Aorta (tissue), 4 donors: ENCODE results near the gene APH1A. TPM values are rescaled to one million over a fixed set of nuclear protein-coding genes. Genes with fewer than 3 reads are reported as not detected.

ENCODE experiments used
- polyA plus RNA-seq, 2 donors: library from polyadenylated mRNA; stranded (reverse); fragments of 200-250 nt; gene quantifications; one replicate each; pipeline ENCODE4 v1.2.3, GENCODE V29; 2013
- total RNA-seq, 2 donors: library from RNA; stranded (reverse); fragmentation: NEBNext Ultra II Directional; extraction: Animal tissue kit (Norgen Biotek cat#: 25700); gene quantifications; one replicate each; pipeline ENCODE4 v1.2.1, GENCODE V29; 2021
- donor health status: healthy with polysubstance abuse.
- donor health status: Bipolar disorder and iron deficiency.
- donor health status: DM: no; HTN: no; CAD: no.
- donor health status: DM: yes; HTN: yes; CAD: no.

APH1A gene
- total and polyA plus RNA-seq, 4 donors = 67.8 to 82.9 (median 72.8) TPM

Other genes starting within 250 kb of the APH1A start
- gene VPS45, start 201.2 kb downstream of the APH1A start, total RNA-seq = 10 to 100 TPM; 52.6 to 58.2 TPM
- gene VPS45, start 201.2 kb downstream of the APH1A start, polyA plus RNA-seq = 10 to 100 TPM; 19.7 to 39.7 TPM
- 100 to 1,000 TPM in 1 of 2 donors, 10 to 100 TPM in 1; 90.6 to 146 TPM for gene PLEKHO1, start 119.1 kb downstream of the APH1A start, total RNA-seq
- gene PLEKHO1, start 119.1 kb downstream of the APH1A start, polyA plus RNA-seq = 100 to 1,000 TPM in 1 of 2 donors, 10 to 100 TPM in 1; 56.6 to 146 TPM
- 10 to 100 TPM; 32.9 to 37.1 TPM for gene ANP32E, start 32.9 kb downstream of the APH1A start, total RNA-seq
- 10 to 100 TPM; 24.6 to 44.8 TPM for gene ANP32E, start 32.9 kb downstream of the APH1A start, polyA plus RNA-seq
- not detected for gene CA14, start 11.2 kb downstream of the APH1A start, total RNA-seq
- gene CA14, start 11.2 kb downstream of the APH1A start, polyA plus RNA-seq = not detected
- gene C1orf54, start 3.8 kb upstream of the APH1A start, total RNA-seq = 10 to 100 TPM; 33.0 to 34.9 TPM
- 100 to 1,000 TPM; 102 to 278 TPM for gene C1orf54, start 3.8 kb upstream of the APH1A start, polyA plus RNA-seq
- gene CIART, start 13.5 kb upstream of the APH1A start, total RNA-seq = 1 to 10 TPM; 3.0 to 6.6 TPM
- gene CIART, start 13.5 kb upstream of the APH1A start, polyA plus RNA-seq = 10 to 100 TPM in 1 of 2 donors, 1 to 10 TPM in 1; 5.3 to 18.0 TPM
- 10 to 100 TPM; 39.6 to 44.9 TPM for gene MRPS21, start 24.8 kb upstream of the APH1A start, total RNA-seq
- gene MRPS21, start 24.8 kb upstream of the APH1A start, polyA plus RNA-seq = 10 to 100 TPM; 91.9 to 98.9 TPM
- 10 to 100 TPM; 52.2 to 83.3 TPM for gene PRPF3, start 52.5 kb upstream of the APH1A start, total RNA-seq
- 10 to 100 TPM; 19.3 to 79.0 TPM for gene PRPF3, start 52.5 kb upstream of the APH1A start, polyA plus RNA-seq
- gene RPRD2, start 95.1 kb upstream of the APH1A start, total RNA-seq = 10 to 100 TPM; 27.2 to 30.9 TPM
- gene RPRD2, start 95.1 kb upstream of the APH1A start, polyA plus RNA-seq = 10 to 100 TPM in 1 of 2 donors, 1 to 10 TPM in 1; 4.5 to 11.0 TPM
- 10 to 100 TPM; 10.6 to 16.9 TPM for gene TARS2, start 218.4 kb upstream of the APH1A start, total RNA-seq
- 10 to 100 TPM in 1 of 2 donors, 1 to 10 TPM in 1; 8.4 to 18.6 TPM for gene TARS2, start 218.4 kb upstream of the APH1A start, polyA plus RNA-seq
- 10 to 100 TPM; 26.3 to 57.6 TPM for gene ECM1, start 239.1 kb upstream of the APH1A start, total RNA-seq
- gene ECM1, start 239.1 kb upstream of the APH1A start, polyA plus RNA-seq = 10 to 100 TPM in 1 of 2 donors, 1 to 10 TPM in 1; 8.1 to 32.6 TPM
- under 1 TPM in 1 of 2 donors, not detected in 1; 0.99 TPM for gene FALEC, start 246.7 kb upstream of the APH1A start, total RNA-seq
- 1 to 10 TPM in 1 of 2 donors, not detected in 1; 1.1 TPM for gene FALEC, start 246.7 kb upstream of the APH1A start, polyA plus RNA-seq